ENCODE data around the gene NPPA. TPM values are rescaled to one million over a fixed set of nuclear protein-coding genes. Genes with fewer than 3 reads are reported as not detected.

The NPPA gene
- total and polyA plus RNA-seq, 9 of the 15 experiments (the other 6 are each of a cell fraction or from before 2014, with no cell fraction given) = not detected

DNA sequence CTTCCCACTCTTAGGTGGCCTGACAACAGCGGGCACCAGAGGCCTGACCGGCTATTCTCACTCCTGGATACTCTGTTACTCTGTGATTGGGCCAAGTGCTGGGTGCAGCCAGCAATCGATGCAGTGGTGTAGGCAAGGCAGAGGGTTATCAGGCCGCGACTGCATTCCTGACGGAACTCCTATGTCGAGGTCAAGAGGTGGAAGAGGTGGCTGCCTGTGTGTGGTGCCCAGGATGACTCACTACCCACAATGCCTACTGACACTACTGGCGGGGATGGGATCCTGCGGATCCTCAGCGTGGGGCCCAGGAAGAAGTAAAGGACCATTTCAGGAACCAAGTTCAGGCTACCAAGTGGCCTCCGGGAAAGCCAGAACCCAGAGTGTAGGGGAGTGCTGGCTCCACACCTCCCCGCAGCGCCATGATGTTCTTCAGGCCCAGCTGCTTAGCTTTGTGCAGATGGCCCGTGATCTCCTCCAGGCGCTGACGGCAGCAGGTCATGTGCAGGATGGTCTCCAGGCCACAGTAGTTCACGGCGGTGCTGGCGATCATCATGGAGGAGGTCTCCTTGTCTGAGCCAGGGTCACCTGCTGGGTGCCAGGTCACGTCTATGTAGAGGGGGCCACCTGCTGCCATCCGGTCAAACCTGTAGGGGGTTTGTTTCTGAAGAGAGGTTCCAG lies 46.7 kb downstream of the NPPA start (continued):
- 0 out of 2 replicates have a peak, but pooled peaks have one; percentile 8 for TF ChIP-seq TSHZ1 (CRISPR knock-in tag; IDR thresholded peaks at IDR 0.05)

DNA sequence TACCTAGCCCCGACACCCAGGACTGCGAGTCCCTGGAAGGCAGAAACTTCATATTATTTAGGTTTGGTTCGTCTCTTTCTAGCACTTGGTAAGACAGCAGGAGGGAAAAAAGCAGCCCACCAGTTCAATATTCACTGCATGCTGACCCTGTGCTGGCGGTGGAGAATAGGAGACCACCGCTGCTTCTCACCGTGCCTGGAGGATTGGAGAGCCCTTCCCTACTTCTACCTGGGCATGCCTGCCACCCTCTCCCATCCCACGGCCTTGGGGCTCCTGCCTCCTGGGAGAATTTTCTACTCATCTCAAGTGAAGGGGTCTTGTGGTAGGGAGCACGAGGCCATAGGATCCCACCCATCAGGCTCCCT lies 47.2 kb downstream of the NPPA start:
- FAIRE-seq = no peak
- Histone ChIP-seq H3K9me1 (ENCODE audit: control insufficient read depth, insufficient read depth, low read length) (no peaks in the 10 kb centered on the region), H3K4me2 (ENCODE audit: insufficient read depth, low read length) (peak overlapping the region; percentile 92), H3K36me3 (ENCODE audit: control insufficient read depth, insufficient read depth, low read length) (peaks cover 54% of the 10 kb centered on the region), H3K9me3 (replicated peaks; ENCODE audit: control insufficient read depth, insufficient read depth, low read depth, low read length) (no peaks in the 10 kb centered on the region), H3K4me1 (replicated peaks in 1 of 2; ENCODE audit: control insufficient read depth in 2 of 2, insufficient read depth in 2 of 2, low read length in 2 of 2) (peaks cover 70 to 72% of the 10 kb centered on the region in 2 experiments), H3K4me3 (peak overlapping the region; percentile 81; the same call in 1 of the 2 replicates), H3K9ac (ENCODE audit: insufficient read depth in 1 of 2, low read depth in 2 of 2, low read length in 2 of 2) (peak overlapping the region; percentile 71 to 89), H4K20me1 (replicated peaks; ENCODE audit: control insufficient read depth, insufficient read depth, low read length) (0 out of 2 replicates have a peak, but pooled peaks cover 5% of the 10 kb centered on the region), H3K27me3 (ENCODE audit: control insufficient read depth in 2 of 2, insufficient read depth in 2 of 2, low read length in 2 of 2) (no peaks in the 10 kb centered on the region), H3K79me2 (ENCODE audit: control insufficient read depth, insufficient read depth, low read length) (peaks cover 81% of the 10 kb centered on the region), H3K27ac (ENCODE audit: extremely low read depth, low read depth, low read length) (peak overlapping the region; percentile 100), H2AFZ (ENCODE audit: low read depth, low read length) (no peak overlapping the region)
- ChIA-PET CTCF (ENCODE audit: low intra/inter-chr PET ratio) (no interaction called here), POLR2A (interaction anchor here (4.9 to 10.5 kb wide), 2 partner anchors 10 to 109 kb away, joined by 75 to 107 read pairs; no protein-coding TSS in a partner anchor)
- intact Hi-C loops (cut with micrococcal nuclease) (loop anchor here (5.0 kb wide), 1 partner anchor 182 kb away; the partner anchor contains the start of gene MFN2), in situ Hi-C loops (cut with MboI) (no loop called here)
- DNase-seq (ENCODE audit: extremely low read depth in 1 of 4, low spot score in 3 of 4) = no peak
- WGBS (ENCODE audit: insufficient coverage, low coverage, missing lambda C conversion rate) = 81% methylated on average over 8 of the region's 8 CpGs
- BruUV-seq (replicated peaks) = no TSS peak
- no peak for ATAC-seq
- TF ChIP-seq PTBP1 (IDR thresholded peaks at IDR 0.05; ENCODE audit: low read depth, low read length) = no peak
- no peak for TF ChIP-seq SMARCC2 (IDR thresholded peaks at IDR 0.05; ENCODE audit: low read depth)
- TF ChIP-seq SAFB2 (IDR thresholded peaks at IDR 0.05; ENCODE audit: borderline replicate concordance, low read depth, low read length, severe bottlenecking) = no peak
- peak; percentile 30; the same call in 1 of the 2 replicates for TF ChIP-seq ZNF12 (CRISPR knock-in tag; IDR thresholded peaks at IDR 0.05)
- TF ChIP-seq POLR2AphosphoS2 (IDR thresholded peaks at IDR 0.05; ENCODE audit: low read length) = peak; percentile 67; the same call in 1 of the 2 replicates
- TF ChIP-seq NR1H2 (CRISPR knock-in tag; IDR thresholded peaks at IDR 0.05) = 0 out of 2 replicates have a peak, but pooled peaks have one; percentile 24
- no peak for TF ChIP-seq SMAD2 (IDR thresholded peaks at IDR 0.05; ENCODE audit: low read depth, low read length)
- no peak for TF ChIP-seq EZH2 (IDR thresholded peaks at IDR 0.05; ENCODE audit: borderline replicate concordance, low read depth, low read length)
- TF ChIP-seq, protein P1, sequence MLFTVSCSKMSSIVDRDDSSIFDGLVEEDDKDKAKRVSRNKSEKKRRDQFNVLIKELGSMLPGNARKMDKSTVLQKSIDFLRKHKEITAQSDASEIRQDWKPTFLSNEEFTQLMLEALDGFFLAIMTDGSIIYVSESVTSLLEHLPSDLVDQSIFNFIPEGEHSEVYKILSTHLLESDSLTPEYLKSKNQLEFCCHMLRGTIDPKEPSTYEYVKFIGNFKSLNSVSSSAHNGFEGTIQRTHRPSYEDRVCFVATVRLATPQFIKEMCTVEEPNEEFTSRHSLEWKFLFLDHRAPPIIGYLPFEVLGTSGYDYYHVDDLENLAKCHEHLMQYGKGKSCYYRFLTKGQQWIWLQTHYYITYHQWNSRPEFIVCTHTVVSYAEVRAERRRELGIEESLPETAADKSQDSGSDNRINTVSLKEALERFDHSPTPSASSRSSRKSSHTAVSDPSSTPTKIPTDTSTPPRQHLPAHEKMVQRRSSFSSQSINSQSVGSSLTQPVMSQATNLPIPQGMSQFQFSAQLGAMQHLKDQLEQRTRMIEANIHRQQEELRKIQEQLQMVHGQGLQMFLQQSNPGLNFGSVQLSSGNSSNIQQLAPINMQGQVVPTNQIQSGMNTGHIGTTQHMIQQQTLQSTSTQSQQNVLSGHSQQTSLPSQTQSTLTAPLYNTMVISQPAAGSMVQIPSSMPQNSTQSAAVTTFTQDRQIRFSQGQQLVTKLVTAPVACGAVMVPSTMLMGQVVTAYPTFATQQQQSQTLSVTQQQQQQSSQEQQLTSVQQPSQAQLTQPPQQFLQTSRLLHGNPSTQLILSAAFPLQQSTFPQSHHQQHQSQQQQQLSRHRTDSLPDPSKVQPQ (CRISPR knock-in tag; IDR thresholded peaks at IDR 0.05; ENCODE audit: borderline replicate concordance) = no peak
- TF ChIP-seq TRIM28 (IDR thresholded peaks at IDR 0.05) = no peak
- TF ChIP-seq, protein P2, sequence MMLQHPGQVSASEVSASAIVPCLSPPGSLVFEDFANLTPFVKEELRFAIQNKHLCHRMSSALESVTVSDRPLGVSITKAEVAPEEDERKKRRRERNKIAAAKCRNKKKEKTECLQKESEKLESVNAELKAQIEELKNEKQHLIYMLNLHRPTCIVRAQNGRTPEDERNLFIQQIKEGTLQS (IDR thresholded peaks at IDR 0.05) = no peak
- TF ChIP-seq, protein P2 (CRISPR knock-in tag; conservative IDR thresholded peaks at IDR 0.05) = no peak

Measured in K562 (cell line).